ENCODE data around the gene HLA-DPA1.
"Not testable (repeated sequence)": the region's sequence is repeated elsewhere in the genome, so short reads cannot be mapped to it uniquely, and the experiment has no call there.

Gene HLA-DPA1

DNA sequence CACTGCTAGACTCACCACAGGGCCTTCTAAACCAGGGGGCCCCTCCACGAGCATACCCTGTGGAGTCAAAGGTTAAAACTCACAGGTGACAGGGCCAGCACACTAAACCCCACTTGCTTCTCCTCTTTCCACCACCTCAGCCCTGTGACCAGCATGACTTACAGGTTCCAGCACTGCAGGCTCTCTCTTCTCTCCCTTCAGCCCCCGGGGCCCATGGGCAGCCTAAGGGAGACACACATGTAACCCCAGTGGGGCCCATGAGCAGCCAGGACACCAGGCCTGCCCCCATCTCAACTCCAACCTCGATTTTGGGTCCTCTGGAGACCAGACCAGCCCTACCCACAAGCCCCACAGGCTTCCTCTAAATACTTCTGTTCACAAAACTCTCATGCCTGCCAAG is 30.3 kb upstream of the HLA-DPA1 start:
- no peak overlapping the region for H3K4me3 Mint-ChIP-seq
- DNase-seq (no peak), ATAC-seq (no peak)
- H3K27ac Mint-ChIP-seq, result no peak overlapping the region
- peaks cover 55% of the 10 kb centered on the region for H3K27me3 Mint-ChIP-seq
- H3K9me3 Mint-ChIP-seq, result peaks cover 26 to 43% of the 10 kb centered on the region in 2 donors
- H3K4me1 Mint-ChIP-seq, result no peaks in the 10 kb centered on the region

DNA sequence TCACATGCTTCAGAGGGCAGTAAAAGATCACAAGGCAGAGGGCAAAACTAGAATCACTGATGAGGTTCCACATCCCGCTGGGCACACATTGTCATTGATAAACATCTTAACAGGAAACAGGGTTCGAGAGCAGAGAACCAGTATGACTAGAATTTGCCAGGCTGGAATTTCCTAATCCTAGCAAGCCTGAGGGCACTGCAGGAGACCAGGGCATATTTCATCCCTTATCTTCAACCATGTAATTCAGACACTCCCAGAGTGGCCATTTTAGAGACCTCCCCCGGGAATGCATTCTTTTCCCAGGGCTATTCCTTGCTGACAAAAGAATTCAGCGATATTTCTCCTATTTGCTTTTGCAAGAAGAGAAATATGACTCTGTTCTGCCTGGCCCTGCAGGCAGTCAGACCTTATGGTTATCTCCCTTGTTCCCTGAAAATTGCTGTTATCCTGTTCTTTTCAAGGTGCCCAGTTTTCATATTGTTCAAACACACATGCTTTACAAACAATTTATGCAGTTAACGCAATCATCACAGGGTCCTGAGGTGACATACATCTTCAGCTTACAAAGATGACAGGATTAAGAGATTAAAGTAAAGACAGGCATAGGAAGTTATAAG is 27.8 kb upstream of the HLA-DPA1 start:
- H3K4me1 Mint-ChIP-seq, ATAC-seq, H3K27ac Mint-ChIP-seq, H3K4me3 Mint-ChIP-seq: not testable (repeated sequence)
- H3K27me3 Mint-ChIP-seq, result peaks cover 43% of the 10 kb centered on the region
- peaks cover 33 to 59% of the 10 kb centered on the region in 2 donors for H3K9me3 Mint-ChIP-seq
- DNase-seq, result peak in 1 of 2 donors; percentile 2

DNA sequence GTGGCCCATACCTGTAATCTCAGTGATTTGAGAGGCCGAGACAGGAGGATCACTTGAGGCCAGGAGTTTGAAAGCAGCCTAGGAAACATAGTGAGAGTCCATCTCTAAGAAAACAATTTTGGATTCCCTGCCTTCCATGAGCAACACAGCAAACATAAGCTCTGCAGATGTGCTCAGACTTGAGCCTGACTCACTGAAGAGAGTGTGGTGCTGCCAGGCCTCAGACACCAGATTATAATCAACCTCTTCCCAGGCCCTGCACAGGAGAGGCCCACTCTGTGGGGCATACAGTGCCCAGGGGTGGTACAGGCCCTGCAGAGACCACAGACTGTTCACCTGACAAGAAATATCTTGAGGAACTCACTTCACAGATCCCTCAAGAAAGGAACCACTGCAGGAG is 22.2 kb upstream of the HLA-DPA1 start:
- H3K27me3 Mint-ChIP-seq, result peaks cover 32% of the 10 kb centered on the region
- H3K4me1 Mint-ChIP-seq, result peaks cover 6% of the 10 kb centered on the region
- H3K27ac Mint-ChIP-seq, result no peak overlapping the region
- H3K9me3 Mint-ChIP-seq, result peaks cover 20 to 34% of the 10 kb centered on the region in 2 donors
- H3K4me3 Mint-ChIP-seq, result no peak overlapping the region
- ATAC-seq, result no peak
- no peak for DNase-seq

DNA sequence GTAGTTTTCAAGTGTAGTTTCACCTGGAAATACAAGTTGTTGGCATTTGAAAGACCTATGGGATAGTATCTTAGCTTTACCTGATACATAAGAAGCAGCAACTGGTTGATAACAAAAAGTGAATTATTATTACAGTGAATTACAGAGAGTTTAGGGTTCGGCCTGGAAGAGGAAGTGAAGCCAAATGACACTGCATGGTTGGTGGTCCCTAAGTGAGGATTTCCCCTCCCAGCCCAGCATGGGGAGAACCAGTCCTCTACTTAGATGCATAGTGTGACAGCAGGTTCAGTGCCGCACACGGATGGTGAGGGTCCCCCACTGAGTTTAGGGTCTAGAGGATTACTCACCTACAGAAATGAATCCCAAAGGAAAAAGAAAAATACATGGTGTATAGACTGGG is 20.4 kb upstream of the HLA-DPA1 start:
- no peak for ATAC-seq
- no peak for DNase-seq
- Mint-ChIP-seq H3K9me3 (peaks cover 7 to 17% of the 10 kb centered on the region in 2 donors), H3K27ac (no peak overlapping the region), H3K4me1 (peaks cover 6% of the 10 kb centered on the region), H3K27me3 (peaks cover 23% of the 10 kb centered on the region), H3K4me3 (no peak overlapping the region)

DNA sequence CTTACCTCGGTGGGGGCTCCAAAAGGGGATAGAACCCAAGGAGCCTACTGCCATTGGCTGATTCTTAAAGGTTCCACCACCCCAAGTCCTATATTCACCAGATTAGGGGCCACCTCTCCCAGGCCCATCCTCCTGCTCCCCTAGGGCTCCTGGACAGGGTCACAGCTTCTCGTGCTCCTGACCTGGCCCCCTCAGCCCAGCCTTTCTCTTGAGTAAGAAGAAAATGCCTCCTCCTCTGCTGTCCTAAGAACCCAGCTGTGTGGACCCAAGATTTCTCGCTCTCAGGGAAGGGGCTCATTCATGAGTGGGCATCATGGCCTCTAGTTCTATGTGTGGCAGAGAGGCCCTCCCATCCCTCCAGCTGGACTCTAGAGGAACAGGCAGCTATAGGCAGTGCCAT is 18.9 kb upstream of the HLA-DPA1 start:
- H3K27me3 Mint-ChIP-seq, result peaks cover 14% of the 10 kb centered on the region

DNA sequence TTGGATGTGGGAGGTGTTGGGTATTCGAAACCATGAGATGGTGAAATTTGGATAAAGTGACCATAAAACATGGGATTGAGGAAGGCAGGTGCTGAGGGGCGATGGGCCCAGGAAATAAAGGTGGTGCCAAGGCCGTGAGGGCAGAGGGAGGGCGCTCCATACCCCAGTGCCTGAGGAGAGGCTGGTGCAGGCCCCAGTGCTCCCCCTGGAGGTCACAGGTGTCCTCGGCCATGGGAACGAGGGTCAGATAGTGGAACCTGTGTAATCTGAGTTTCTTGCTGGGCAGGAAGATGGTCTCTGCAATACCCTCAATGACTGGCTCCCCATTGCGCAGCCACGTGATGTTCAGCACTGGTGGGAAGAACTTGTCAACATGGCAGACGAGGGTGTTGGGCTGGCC is 18.5 kb upstream of the HLA-DPA1 start:
- Mint-ChIP-seq H3K4me1 (peaks cover 6% of the 10 kb centered on the region), H3K9me3 (no peaks in the 10 kb centered on the region), H3K27ac (no peak overlapping the region), H3K27me3 (peaks cover 14% of the 10 kb centered on the region), H3K4me3 (no peak overlapping the region)
- ATAC-seq (peak; percentile 92), DNase-seq (peak; percentile 32 to 66)

More for the DNA sequence above, 18.9 kb upstream of the HLA-DPA1 start:
- no peak for DNase-seq
- H3K4me1 Mint-ChIP-seq, result peaks cover 6% of the 10 kb centered on the region
- peak overlapping the region in 1 of 2 donors; percentile 5 for H3K27ac Mint-ChIP-seq
- H3K4me3 Mint-ChIP-seq, result no peak overlapping the region
- ATAC-seq, result no peak
- peaks cover 0 to 2% of the 10 kb centered on the region in 2 donors for H3K9me3 Mint-ChIP-seq

DNA sequence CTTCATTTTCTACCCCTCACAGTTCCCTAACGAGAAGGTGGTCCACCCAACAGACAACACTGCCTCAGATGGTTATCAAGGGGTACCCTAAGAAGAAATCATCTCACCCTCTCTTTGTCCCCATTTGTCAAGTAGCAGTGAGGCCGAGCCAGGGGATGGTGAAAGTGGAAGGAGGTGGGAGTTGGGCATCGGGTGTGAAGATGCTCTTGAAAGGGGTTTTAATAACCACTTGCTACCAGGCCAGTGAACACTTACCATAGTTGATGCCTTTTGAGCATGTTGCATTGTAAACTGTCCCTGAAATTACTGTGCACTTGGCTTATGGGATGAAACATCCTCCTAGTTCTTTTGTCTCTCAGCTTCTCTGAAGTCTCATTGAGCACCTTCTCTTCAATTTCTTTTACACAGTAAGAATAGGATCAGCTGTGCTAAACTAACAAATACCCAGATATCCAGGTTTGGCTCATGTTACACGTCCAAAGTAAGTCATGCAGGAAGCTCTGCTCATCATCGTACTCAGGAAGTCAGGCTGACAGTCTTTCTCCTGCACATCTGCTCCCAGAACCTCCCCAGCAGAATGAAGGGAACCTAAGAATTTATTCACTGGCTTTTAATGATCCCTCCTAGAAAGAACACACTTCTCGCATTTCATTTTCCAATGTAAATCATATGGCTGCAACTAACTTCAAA is 15.6 kb upstream of the HLA-DPA1 start:
- Mint-ChIP-seq H3K27me3 (no peaks in the 10 kb centered on the region), H3K27ac (no peak overlapping the region), H3K9me3 (no peaks in the 10 kb centered on the region), H3K4me3 (no peak overlapping the region), H3K4me1 (peaks cover 6% of the 10 kb centered on the region)
- no peak for DNase-seq
- ATAC-seq, result no peak

DNA sequence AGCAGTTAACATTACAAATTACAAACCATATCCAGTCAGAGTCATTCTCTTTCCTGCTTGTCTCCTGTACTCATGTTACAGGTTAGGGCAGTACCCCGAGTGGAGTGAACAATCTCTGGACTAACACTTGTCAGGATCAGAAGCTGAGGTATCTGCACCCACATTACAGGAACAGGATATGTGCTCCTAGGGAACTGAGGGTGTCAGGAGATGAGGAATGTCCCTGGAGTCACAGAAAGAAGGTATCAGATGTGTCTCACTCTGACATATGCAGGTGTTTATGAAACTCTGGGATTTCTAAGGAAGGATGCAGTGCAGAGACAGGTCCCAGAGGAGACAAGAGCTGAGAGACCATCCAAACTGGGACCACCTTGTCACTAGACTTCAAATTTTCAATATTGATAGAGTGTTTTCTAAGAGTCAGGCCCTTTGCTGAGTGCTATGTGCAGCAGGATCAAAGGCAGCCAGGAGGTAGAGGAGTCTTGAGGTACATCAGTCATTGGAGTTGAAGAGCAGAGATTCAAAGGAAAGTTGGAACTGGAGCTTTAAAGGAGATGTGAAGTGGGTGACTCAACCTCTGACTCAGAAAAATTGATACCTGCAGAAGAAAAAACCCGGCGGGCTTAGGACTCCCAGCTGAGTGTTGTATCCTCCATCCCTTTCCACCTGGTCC is 14.9 kb upstream of the HLA-DPA1 start:
- Mint-ChIP-seq H3K9me3 (no peaks in the 10 kb centered on the region), H3K27me3 (no peaks in the 10 kb centered on the region), H3K4me1 (peaks cover 6% of the 10 kb centered on the region), H3K4me3 (no peak overlapping the region), H3K27ac (peak overlapping the region in 1 of 2 donors; percentile 89)
- no peak for ATAC-seq
- DNase-seq, result no peak

DNA sequence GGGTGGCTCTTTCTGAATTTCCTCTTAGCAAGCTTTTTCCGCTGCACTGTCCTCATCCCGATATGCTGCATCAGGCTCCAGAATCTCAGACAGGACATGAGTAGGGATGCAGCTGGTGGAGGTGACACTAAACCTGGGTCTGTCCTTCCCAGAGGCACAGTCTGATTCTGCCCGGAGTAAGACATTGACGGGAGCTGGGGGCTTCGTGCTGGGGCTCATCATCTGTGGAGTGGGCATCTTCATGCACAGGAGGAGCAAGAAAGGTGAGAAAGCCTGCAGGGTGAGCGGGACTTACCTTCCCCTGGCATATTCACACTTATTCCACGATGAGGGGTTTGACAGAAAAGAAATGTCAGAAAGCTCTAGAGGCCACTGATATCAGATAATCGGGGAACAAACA is 12.2 kb upstream of the HLA-DPA1 start:
- Mint-ChIP-seq H3K4me1 (peaks cover 24% of the 10 kb centered on the region), H3K27me3 (no peaks in the 10 kb centered on the region), H3K27ac (peak overlapping the region in 1 of 2 donors; percentile 45), H3K4me3 (no peak overlapping the region), H3K9me3 (no peaks in the 10 kb centered on the region)
- ATAC-seq (no peak), DNase-seq (no peak)

DNA sequence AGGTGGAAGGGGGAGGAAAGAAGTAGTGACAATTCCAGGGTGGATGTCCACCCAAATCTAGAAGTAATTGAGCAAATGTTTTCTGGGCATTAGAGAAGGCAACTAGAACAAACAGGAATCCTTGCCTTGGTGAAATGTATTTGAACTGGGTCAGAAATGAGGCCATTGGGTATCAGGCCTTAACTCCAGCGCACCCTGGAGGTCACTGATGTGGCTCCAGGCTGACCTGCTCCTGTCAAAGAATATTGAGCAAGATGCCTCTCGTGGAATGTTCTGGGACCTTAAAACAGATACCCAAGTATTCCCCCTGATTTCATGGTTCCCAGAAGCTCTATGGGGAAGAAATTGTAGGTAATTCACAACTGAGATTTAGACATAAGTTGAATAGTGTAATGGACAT is 9.3 kb upstream of the HLA-DPA1 start:
- Mint-ChIP-seq H3K9me3 (no peaks in the 10 kb centered on the region), H3K27me3 (no peaks in the 10 kb centered on the region), H3K4me1 (peaks cover 50% of the 10 kb centered on the region), H3K27ac (peak overlapping the region in 1 of 2 donors; percentile 47), H3K4me3 (no peak overlapping the region)
- DNase-seq, result no peak
- ATAC-seq, result peak; percentile 61

DNA sequence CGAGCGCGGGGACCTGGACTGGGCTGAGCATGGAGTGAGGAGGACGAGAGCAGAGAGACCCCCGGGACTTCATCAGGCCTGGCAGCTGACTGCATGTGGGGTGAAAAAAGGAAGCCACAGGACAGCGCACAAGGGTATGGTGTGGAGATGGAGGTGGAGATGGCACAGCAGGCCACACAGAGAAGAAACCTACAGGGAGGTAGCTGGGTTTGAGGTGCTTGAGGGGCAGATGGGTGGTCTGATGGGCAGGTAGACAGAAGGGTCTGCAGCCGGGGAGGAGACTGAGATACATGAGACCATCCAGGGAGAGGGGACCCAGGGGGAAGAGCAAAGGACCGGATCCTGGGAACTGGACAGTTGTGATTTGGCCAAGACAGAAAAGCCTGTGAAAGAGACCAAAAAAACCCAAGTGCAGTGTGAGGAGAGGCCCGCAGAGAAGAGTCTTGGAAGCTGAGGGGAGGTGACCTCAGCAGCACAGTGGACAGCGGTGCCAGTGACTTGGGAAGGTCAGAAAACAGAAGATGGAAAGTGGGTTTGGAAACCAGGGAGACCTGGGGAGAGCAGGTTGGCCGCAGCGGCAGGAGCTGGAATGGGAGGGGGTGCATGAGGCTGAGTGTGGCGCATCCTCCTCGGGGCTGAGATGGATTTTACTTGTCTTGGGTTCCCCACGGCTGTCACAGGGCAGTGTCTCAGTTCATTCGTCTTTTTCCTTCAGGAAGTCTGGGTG is 7.8 kb upstream of the HLA-DPA1 start:
- H3K9me3 Mint-ChIP-seq, result no peaks in the 10 kb centered on the region
- DNase-seq (no peak), ATAC-seq (no peak)
- no peaks in the 10 kb centered on the region for H3K27me3 Mint-ChIP-seq
- peaks cover 62% of the 10 kb centered on the region for H3K4me1 Mint-ChIP-seq
- H3K4me3 Mint-ChIP-seq, result peak overlapping the region; percentile 24 to 70
- no peak overlapping the region for H3K27ac Mint-ChIP-seq

DNA sequence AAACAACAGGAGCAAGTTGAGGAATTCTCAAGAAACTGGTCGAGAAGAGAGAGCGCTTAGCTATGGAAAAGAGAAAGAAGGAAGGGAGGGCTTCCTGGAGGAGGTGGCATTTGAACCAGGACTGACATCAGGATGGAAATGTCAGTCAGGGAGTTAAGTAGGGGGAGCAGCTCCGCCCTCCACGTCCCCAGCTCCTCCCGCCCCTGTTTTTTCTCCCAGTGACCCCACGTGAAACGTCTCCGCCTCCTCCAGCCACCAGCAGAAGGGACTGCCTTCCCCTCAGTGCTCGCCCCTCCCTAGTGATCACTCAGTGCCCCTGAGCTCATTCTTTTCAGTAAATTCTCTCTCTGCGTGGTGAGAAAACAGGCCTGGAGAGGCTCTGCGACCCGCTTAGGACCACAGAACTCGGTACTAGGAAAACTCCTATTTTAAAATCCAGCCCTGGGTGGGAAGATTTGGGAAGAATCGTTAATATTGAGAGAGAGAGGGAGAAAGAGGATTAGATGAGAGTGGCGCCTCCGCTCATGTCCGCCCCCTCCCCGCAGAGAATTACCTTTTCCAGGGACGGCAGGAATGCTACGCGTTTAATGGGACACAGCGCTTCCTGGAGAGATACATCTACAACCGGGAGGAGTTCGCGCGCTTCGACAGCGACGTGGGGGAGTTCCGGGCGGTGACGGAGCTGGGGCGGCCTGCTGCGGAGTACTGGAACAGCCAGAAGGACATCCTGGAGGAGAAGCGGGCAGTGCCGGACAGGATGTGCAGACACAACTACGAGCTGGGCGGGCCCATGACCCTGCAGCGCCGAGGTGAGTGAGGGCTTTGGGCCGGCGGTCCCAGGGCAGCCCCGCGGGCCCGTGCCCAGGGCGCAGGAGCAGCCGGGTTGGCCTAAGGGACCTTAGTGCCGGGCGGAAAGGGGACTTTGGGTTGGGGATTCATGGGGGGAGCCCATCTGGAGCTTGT is 7.0 kb upstream of the HLA-DPA1 start:
- ATAC-seq, result no peak
- Mint-ChIP-seq H3K4me1 (peaks cover 66% of the 10 kb centered on the region), H3K4me3 (peak overlapping the region; percentile 68 to 70)

DNA sequence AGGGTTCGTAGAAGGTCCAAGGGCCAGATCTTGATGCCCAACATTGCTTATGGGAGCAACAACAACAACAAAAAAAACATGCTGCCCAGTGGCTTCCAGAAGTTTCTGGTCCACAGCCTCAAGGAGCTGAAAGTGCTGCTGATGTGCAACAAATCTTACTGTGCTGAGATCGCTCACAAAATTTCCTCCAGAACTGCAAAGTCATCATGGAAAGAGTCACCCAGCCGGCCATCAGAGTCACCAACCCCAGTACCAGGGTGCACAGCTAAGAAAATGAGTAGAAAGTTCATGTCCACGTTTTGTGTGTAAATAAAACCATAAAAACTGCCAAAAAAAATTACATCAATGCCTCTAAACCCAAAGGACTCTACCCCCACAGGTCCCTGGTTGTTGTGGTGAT is 6.1 kb upstream of the HLA-DPA1 start:
- DNase-seq, result no peak
- H3K9me3 Mint-ChIP-seq, result no peaks in the 10 kb centered on the region
- no peak overlapping the region for H3K4me3 Mint-ChIP-seq
- ATAC-seq, result no peak
- no peak overlapping the region for H3K27ac Mint-ChIP-seq
- peaks cover 71% of the 10 kb centered on the region for H3K4me1 Mint-ChIP-seq
- H3K27me3 Mint-ChIP-seq, result no peaks in the 10 kb centered on the region

More for the DNA sequence above, 7.0 kb upstream of the HLA-DPA1 start:
- Mint-ChIP-seq H3K9me3 (no peaks in the 10 kb centered on the region), H3K27me3 (no peaks in the 10 kb centered on the region), H3K27ac (peak overlapping the region in 1 of 2 donors; percentile 2)
- no peak for DNase-seq

DNA sequence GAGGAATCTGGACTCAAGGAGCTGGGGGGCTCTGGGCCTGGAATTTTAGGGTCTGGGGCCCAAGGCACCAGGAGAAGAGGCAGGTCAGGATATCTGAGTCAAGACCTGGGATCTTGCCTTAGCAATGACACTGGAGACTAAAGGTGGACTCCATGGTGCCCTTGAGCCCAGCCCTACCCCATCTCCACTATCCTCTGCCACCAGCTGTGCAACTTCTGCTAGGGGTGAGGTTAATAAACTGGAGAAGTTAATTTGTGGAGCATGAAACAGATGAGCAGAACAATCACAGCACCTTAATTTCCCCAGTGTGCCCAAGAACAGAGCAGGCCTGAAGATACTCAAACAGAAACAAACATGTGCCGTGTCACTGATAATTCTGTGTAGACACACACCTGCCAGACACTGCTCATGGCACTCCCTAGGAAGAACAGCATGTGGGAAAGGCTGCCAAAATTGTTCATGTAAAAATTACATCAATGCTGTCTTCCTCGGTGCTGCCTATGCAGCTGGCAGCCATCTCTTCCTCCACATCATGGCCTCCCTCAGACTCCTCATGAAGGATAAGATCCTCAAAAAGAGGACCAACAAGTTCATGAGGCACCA is 5.6 kb upstream of the HLA-DPA1 start:
- no peaks in the 10 kb centered on the region for H3K9me3 Mint-ChIP-seq
- H3K4me3 Mint-ChIP-seq, result no peak overlapping the region
- no peaks in the 10 kb centered on the region for H3K27me3 Mint-ChIP-seq

More for the DNA sequence above, 5.6 kb upstream of the HLA-DPA1 start:
- no peak overlapping the region for H3K27ac Mint-ChIP-seq
- DNase-seq (no peak), ATAC-seq (no peak)
- H3K4me1 Mint-ChIP-seq, result peaks cover 71% of the 10 kb centered on the region
